ENCODE data around the gene CHP1. TPM values are rescaled to one million over a fixed set of nuclear protein-coding genes. Genes with fewer than 3 reads are reported as not detected.
A peak's percentile ranks its signal among the peaks of the same experiment; 100 is the strongest.
"Not testable (repeated sequence)": the region's sequence is repeated elsewhere in the genome, so short reads cannot be mapped to it uniquely, and the experiment has no call there.

CHP1 gene
- total RNA-seq, 1 donor from 2014 or later: 124 TPM

GRCh38 chr15:41238100-41238499, 7.0 kb downstream of the CHP1 start:
- Histone ChIP-seq H3K27ac (replicated peaks) (no peak overlapping the region), H3K27me3 (ENCODE audit: low read depth) (no peaks in the 10 kb centered on the region), H3K9me3 (replicated peaks) (no peaks in the 10 kb centered on the region), H3K4me3 (no peak overlapping the region), H3K36me3 (no peaks in the 10 kb centered on the region), H3K4me1 (peaks cover 27% of the 10 kb centered on the region)
- no peak for DNase-seq
- intact Hi-C loops (cut with micrococcal nuclease): no loop called here
- no peak for TF ChIP-seq CTCF (IDR thresholded peaks at IDR 0.05; ENCODE audit: borderline replicate concordance)

DNA sequence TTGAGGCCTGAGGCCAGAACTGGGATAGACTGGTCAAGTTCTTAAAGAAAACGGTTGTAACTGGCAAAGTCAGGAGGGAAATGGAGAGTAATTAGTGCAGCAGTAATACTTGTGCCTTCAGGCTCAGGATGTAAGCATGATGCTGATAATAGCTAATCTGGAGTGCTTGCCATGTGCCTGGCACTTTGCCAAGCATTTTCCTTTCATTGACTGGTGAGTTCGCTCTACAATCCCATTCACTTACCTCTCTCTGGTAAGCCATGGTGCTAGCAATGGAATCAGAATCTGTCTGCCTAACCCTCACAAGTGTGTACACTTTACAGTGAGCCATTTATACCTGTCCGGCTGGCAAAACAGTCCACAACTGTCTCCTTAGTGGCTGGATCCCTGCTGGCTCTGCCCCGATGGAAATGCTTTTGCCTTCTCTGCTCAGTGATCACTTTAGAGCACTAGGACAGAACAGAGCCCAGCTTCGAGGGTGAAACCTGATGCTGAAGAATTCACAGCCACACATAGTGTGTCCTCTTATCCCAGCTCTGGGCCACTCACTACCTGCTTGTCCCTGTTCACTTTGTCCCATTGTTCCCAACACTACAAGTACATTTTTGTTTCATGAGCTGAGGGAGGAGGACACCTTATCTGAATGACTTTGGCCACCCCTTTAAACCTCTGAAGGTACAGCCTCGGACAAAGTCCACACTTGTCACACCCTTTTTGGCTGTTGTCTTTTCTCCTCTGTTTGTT, 10.3 kb downstream of the CHP1 start:
- peaks cover 14% of the 10 kb centered on the region for H3K4me1 ChIP-seq
- H3K9me3 ChIP-seq (replicated peaks): no peaks in the 10 kb centered on the region
- peaks cover 29% of the 10 kb centered on the region for H3K36me3 ChIP-seq
- intact Hi-C loops (cut with micrococcal nuclease): no loop called here
- no peak for TF ChIP-seq CTCF (IDR thresholded peaks at IDR 0.05; ENCODE audit: borderline replicate concordance)
- peak; percentile 39 for DNase-seq
- no peak overlapping the region for H3K4me3 ChIP-seq
- peak overlapping the region; percentile 54 for H3K27ac ChIP-seq (replicated peaks)
- H3K27me3 ChIP-seq (ENCODE audit: low read depth): no peaks in the 10 kb centered on the region

DNA sequence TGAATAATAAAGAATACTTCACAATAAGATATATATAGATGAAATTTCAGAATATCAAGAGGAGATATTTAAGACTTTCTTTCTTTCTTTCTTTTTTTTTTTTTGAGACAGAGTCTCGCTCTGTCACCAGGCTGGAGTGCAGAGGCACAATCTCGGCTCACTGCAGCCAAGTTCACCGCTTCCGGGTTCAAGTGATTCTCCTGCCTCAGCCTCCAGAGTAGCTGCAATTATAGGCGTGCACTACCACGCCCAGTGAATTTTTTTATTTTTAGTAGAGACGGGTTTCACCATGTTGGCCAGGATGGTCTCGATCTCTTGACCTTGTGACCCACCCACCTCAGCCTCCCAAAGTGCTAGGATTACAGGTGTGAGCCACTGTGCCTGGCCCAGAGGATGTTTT, 19.7 kb downstream of the CHP1 start:
- intact Hi-C loops (cut with micrococcal nuclease); H3K4me3 ChIP-seq; H3K9me3 ChIP-seq (replicated peaks); DNase-seq; H3K27me3 ChIP-seq (ENCODE audit: low read depth): not testable (repeated sequence)
- Histone ChIP-seq H3K27ac (replicated peaks) (peak overlapping the region; percentile 75), H3K36me3 (peaks cover 42% of the 10 kb centered on the region), H3K4me1 (peaks cover 15% of the 10 kb centered on the region)

GRCh38 chr15:41251411-41251810, 20.3 kb downstream of the CHP1 start:
- Histone ChIP-seq H3K27me3 (ENCODE audit: low read depth) (no peaks in the 10 kb centered on the region), H3K9me3 (replicated peaks) (no peaks in the 10 kb centered on the region), H3K4me1 (peaks cover 19% of the 10 kb centered on the region), H3K4me3 (no peak overlapping the region), H3K27ac (replicated peaks) (peak overlapping the region; percentile 75), H3K36me3 (peaks cover 35% of the 10 kb centered on the region)
- no peak for TF ChIP-seq CTCF (IDR thresholded peaks at IDR 0.05; ENCODE audit: borderline replicate concordance)
- intact Hi-C loops (cut with micrococcal nuclease): no loop called here
- DNase-seq: no peak

DNA sequence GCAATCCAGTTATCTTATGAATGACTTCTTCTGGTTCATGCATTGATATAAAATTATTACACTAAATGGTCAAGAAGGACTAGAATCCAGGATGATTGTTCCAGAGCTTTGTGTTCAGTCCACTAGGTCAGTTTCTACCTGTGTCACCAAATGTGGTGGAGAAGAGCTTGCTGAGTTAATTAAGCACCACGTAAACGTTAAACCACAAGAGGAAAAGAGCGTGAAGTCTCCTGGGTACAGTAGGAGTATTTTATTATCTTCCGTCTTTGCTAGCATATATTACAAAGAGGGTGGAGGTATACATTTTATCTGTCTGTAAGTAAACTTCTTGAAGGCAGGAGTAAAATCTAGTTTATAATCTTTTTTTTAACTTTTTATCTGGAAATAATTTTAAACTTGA, 23.5 kb downstream of the CHP1 start:
- intact Hi-C loops (cut with micrococcal nuclease): no loop called here
- Histone ChIP-seq H3K4me1 (peaks cover 47% of the 10 kb centered on the region), H3K36me3 (peaks cover 40% of the 10 kb centered on the region), H3K27me3 (ENCODE audit: low read depth) (no peaks in the 10 kb centered on the region), H3K9me3 (replicated peaks) (no peaks in the 10 kb centered on the region), H3K4me3 (no peak overlapping the region), H3K27ac (replicated peaks) (no peak overlapping the region)
- no peak for TF ChIP-seq CTCF (IDR thresholded peaks at IDR 0.05; ENCODE audit: borderline replicate concordance)
- DNase-seq: no peak

GRCh38 chr15:41256103-41256502, 25.0 kb downstream of the CHP1 start:
- DNase-seq: no peak
- TF ChIP-seq CTCF (IDR thresholded peaks at IDR 0.05; ENCODE audit: borderline replicate concordance): no peak
- Histone ChIP-seq H3K27me3 (ENCODE audit: low read depth) (no peaks in the 10 kb centered on the region), H3K4me3 (no peak overlapping the region), H3K36me3 (peaks cover 40% of the 10 kb centered on the region), H3K4me1 (peaks cover 45% of the 10 kb centered on the region), H3K9me3 (replicated peaks) (no peaks in the 10 kb centered on the region), H3K27ac (replicated peaks) (peak overlapping the region; percentile 31)
- intact Hi-C loops (cut with micrococcal nuclease): no loop called here
